SK-N-SH (cell line): ENCODE measurements around the gene STX5. TPM values are rescaled to one million over a fixed set of nuclear protein-coding genes. Genes with fewer than 3 reads are reported as not detected.

ENCODE experiments used
- CTCF ChIA-PET: fragments of 300-600, 350-600 bp; formaldehyde crosslinking; extraction: SDS; loops from one replicate; lab custom pipeline; 2021; lab: Yijun Ruan, JAX
- POLR2A ChIA-PET: fragments of 350-600 bp; sonication (Branson Sonifier 250); formaldehyde crosslinking; extraction: SDS; loops from one replicate; lab custom pipeline; 2020; ENCODE audit warnings: antibody characterized with exemption, inconsistent platforms; lab: Yijun Ruan, JAX
- DNase-seq: peaks from one replicate; pipeline ENCODE4 v3.0.0; 2012
- H2AFZ ChIP-seq: fragments of 200-600 bp; sonication (generic); 2 replicates; pipeline ENCODE4 v1.8.1; 2016; ENCODE audit warnings: antibody characterized with exemption, mild to moderate bottlenecking, low read depth
- H3F3A ChIP-seq: fragments of 200-600 bp; sonication (generic); replicated peaks from 2 replicates; pipeline ENCODE3; 2016; ENCODE audit warnings: antibody characterized with exemption, mild to moderate bottlenecking; ENCODE audit not compliant: insufficient read depth
- H3K27ac ChIP-seq, 2 experiments: fragments of 200-500 bp in 1 of 2; fragments of 200-600 bp in 1 of 2; sonication (Bioruptor generic) in 1 of 2; sonication (generic), shearing (Covaris generic) in 1 of 2; 2 replicates each; pipeline versions ENCODE4 v1.5.1 to v1.6.1; 2014 to 2016; ENCODE audit warnings: low read depth in 2 of 2, inconsistent platforms in 1 of 2, low read length in 1 of 2, mild to moderate bottlenecking in 1 of 2, mixed read lengths in 1 of 2
- H3K27me3 ChIP-seq: fragments of 200-600 bp; sonication (generic), shearing (Covaris generic); 2 replicates; pipeline ENCODE4 v1.6.1; 2016; ENCODE audit warnings: mixed run types; ENCODE audit not compliant: insufficient read depth
- H3K36me3 ChIP-seq, 2 experiments: fragments of 200-500 bp in 1 of 2; fragments of 200-600 bp in 1 of 2; sonication (Bioruptor generic) in 1 of 2; sonication (generic) in 1 of 2; replicated peaks in 1 of 2; 2 replicates each; pipeline versions ENCODE3 to v1.5.1; 2014 to 2016; ENCODE audit warnings: low read length in 1 of 2, mild to moderate bottlenecking in 1 of 2; ENCODE audit not compliant: insufficient read depth in 2 of 2, control insufficient read depth in 1 of 2
- H3K4me1 ChIP-seq, 2 experiments: fragments of 200-500 bp in 1 of 2; fragments of 200-600 bp in 1 of 2; sonication (Bioruptor generic) in 1 of 2; sonication (generic), shearing (Covaris generic) in 1 of 2; 2 replicates each; pipeline versions ENCODE4 v1.5.1 to v1.6.1; 2014 to 2016; ENCODE audit warnings: low read depth in 1 of 2, low read length in 1 of 2, mixed run types in 1 of 2; ENCODE audit not compliant: insufficient read depth in 2 of 2, control insufficient read depth in 1 of 2
- H3K4me2 ChIP-seq: fragments of 200-600 bp; sonication (generic), shearing (Covaris generic); 2 replicates; pipeline ENCODE4 v1.6.1; 2017; ENCODE audit warnings: mixed run types
- H3K4me3 ChIP-seq, 2 experiments: fragments of 200-500 bp in 1 of 2; fragments of 200-600 bp in 1 of 2; sonication (Bioruptor generic) in 1 of 2; sonication (generic), shearing (Covaris generic) in 1 of 2; 2 replicates each; pipeline versions ENCODE4 v1.5.1 to v1.8.1; 2014 to 2016; ENCODE audit warnings: low read depth in 2 of 2, inconsistent platforms in 1 of 2, low read length in 1 of 2, mild to moderate bottlenecking in 1 of 2, mixed read lengths in 1 of 2, moderate library complexity in 1 of 2
- H3K79me2 ChIP-seq: fragments of 200-600 bp; sonication (generic); 2 replicates; pipeline ENCODE4 v1.8.1; 2017; ENCODE audit warnings: mild to moderate bottlenecking; ENCODE audit not compliant: insufficient read depth
- H3K9ac ChIP-seq: fragments of 200-600 bp; sonication (generic); 2 replicates; pipeline ENCODE4 v1.6.1; 2017; ENCODE audit warnings: mixed run types
- H3K9me2 ChIP-seq: fragments of 200-600 bp; sonication (generic); 2 replicates; pipeline ENCODE4 v1.6.1; 2017; ENCODE audit warnings: mixed run types
- H3K9me3 ChIP-seq: fragments of 200-600 bp; sonication (generic); 2 replicates; pipeline ENCODE4 v1.6.1; 2017; ENCODE audit warnings: mixed run types, mild to moderate bottlenecking, moderate library complexity
- H4K20me1 ChIP-seq: fragments of 200-600 bp; sonication (generic); 2 replicates; pipeline ENCODE4 v1.6.1; 2017; ENCODE audit warnings: mild to moderate bottlenecking, mixed run types; ENCODE audit not compliant: insufficient read depth
- CTCF ChIP-seq: fragments of 200-600 bp; sonication (generic); IDR thresholded peaks from 2 replicates; pipeline ENCODE4 v1.6.1; 2017; ENCODE audit warnings: antibody characterized with exemption, mild to moderate bottlenecking, moderate library complexity
- EZH2phosphoT487 ChIP-seq: fragments of 200-600 bp; sonication (generic); IDR thresholded peaks from 2 replicates; pipeline ENCODE4 v1.6.1; 2017; ENCODE audit warnings: low read depth, mixed run types, mild to moderate bottlenecking, antibody characterized with exemption, moderate library complexity, borderline replicate concordance
- FOSL2 ChIP-seq: IDR thresholded peaks from 2 replicates; pipeline ENCODE4 v1.4.0; 2012; ENCODE audit warnings: low read depth, mild to moderate bottlenecking, moderate library complexity, borderline replicate concordance
- FOXM1 ChIP-seq: IDR thresholded peaks from 2 replicates; pipeline ENCODE4 v1.4.0; 2012; ENCODE audit warnings: low read depth, mild to moderate bottlenecking
- GABPA ChIP-seq: IDR thresholded peaks from 2 replicates; pipeline ENCODE4 v1.4.0; 2012; ENCODE audit warnings: low read depth, mild to moderate bottlenecking
- NRF1 ChIP-seq: IDR thresholded peaks from 2 replicates; pipeline ENCODE4 v1.6.1; 2012; ENCODE audit warnings: low read depth, mild to moderate bottlenecking, low read length
- RAD21 ChIP-seq: IDR thresholded peaks from 2 replicates; pipeline ENCODE4 v1.6.1; 2012; ENCODE audit warnings: mild to moderate bottlenecking, low read length
- RFX5 ChIP-seq: IDR thresholded peaks from 2 replicates; pipeline ENCODE4 v1.6.1; 2012; ENCODE audit warnings: mild to moderate bottlenecking, improper control_type of control experiment, low read length
- RXRA ChIP-seq: IDR thresholded peaks from 2 replicates; pipeline ENCODE4 v1.4.0; 2012; ENCODE audit warnings: low read depth, mild to moderate bottlenecking, borderline replicate concordance
- TCF12 ChIP-seq: IDR thresholded peaks from 2 replicates; pipeline ENCODE4 v1.4.0; 2012
- TEAD4 ChIP-seq: IDR thresholded peaks from 2 replicates; pipeline ENCODE4 v1.4.0; 2012; ENCODE audit warnings: mild to moderate bottlenecking, borderline replicate concordance; ENCODE audit not compliant: insufficient read depth
- USF2 ChIP-seq: fragments of 150-350 bp; IDR thresholded peaks from 2 replicates; pipeline ENCODE4 v1.6.1; 2017; ENCODE audit warnings: antibody characterized with exemption, low read length, low read depth, borderline replicate concordance
- YY1 ChIP-seq: IDR thresholded peaks from 2 replicates; pipeline ENCODE4 v1.4.0; 2012; ENCODE audit warnings: low read depth, mild to moderate bottlenecking
- ZBTB33 ChIP-seq: IDR thresholded peaks from 2 replicates; pipeline ENCODE4 v1.4.0; 2012; ENCODE audit warnings: low read depth, borderline replicate concordance
- WGBS: methylation state at CpG from one replicate; pipeline ENCODE4 v1.1.6; 2017; ENCODE audit warnings: low lambda C conversion rate; 5-methylcytosine and 5-hydroxymethylcytosine counted together
- polyA plus RNA-seq, 3 experiments: library from polyadenylated mRNA; depleted of rRNA; stranded (reverse); fragments of >200 nt; gene quantifications; 2 replicates each; pipeline ENCODE4 v1.2.3, GENCODE V29; 2012
- TF ChIP-seq, protein P1 (sequence below): IDR thresholded peaks from 2 replicates; pipeline ENCODE4 v1.4.0; 2012; ENCODE audit warnings: low read depth

Gene STX5
- polyA plus RNA-seq, 1 of the 3 experiments (the other 2 are of a cell fraction), result 24.2 TPM

DNA sequence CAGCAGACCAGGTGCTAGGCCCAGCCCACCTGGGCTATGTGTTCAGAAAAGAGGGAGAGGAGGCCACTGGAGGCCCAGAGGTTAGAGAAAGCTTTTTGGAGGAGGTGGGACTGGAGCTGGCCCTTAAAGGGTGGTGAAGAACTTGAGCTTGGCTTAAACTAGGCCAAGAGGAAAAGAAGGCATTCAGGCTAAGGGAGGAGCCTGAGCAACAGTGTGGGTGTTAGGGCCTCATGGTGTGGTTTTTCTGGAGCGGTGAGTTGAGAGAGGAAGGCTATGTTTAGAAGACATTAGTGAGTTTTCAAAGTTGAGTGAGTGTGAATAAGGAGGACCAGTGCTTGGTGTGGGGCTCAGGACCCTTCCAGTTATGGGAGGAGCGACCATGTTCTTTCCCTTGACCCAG lies 54.5 kb downstream of the STX5 start:
- DNase-seq, result no peak
- 94% methylated on average over 2 of the region's 2 CpGs for WGBS
- peaks cover 5 to 12% of the 10 kb centered on the region in 2 experiments for H3K36me3 ChIP-seq
- no peak overlapping the region for H3K4me2 ChIP-seq
- H3K79me2 ChIP-seq, result peaks cover 23% of the 10 kb centered on the region
- no peaks in the 10 kb centered on the region for H3K9me2 ChIP-seq
- no peak overlapping the region for H3K27ac ChIP-seq
- ChIA-PET POLR2A (no interaction called here), CTCF (interaction anchor here (1.1 to 9.8 kb wide), 2 partner anchors 9 to 86 kb away, joined by 3 to 130 read pairs; partner anchors contain the start of gene TMEM179B)
- no peak overlapping the region for H3K4me3 ChIP-seq
- H3K9ac ChIP-seq, result no peak overlapping the region
- TF ChIP-seq ZBTB33 (no peak), YY1 (no peak), NRF1 (no peak), EZH2phosphoT487 (no peak), USF2 (no peak), GABPA (no peak), RFX5 (no peak), RXRA (no peak), RAD21 (no peak), FOXM1 (no peak), TCF12 (no peak), FOSL2 (no peak), TEAD4 (no peak), CTCF (no peak)
- TF ChIP-seq, protein P1, sequence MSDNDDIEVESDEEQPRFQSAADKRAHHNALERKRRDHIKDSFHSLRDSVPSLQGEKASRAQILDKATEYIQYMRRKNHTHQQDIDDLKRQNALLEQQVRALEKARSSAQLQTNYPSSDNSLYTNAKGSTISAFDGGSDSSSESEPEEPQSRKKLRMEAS, result no peak
- no peaks in the 10 kb centered on the region for H3K9me3 ChIP-seq
- H3K4me1 ChIP-seq, result no peaks in the 10 kb centered on the region
- H3K27me3 ChIP-seq, result no peaks in the 10 kb centered on the region
- no peak overlapping the region for H2AFZ ChIP-seq
- no peaks in the 10 kb centered on the region for H4K20me1 ChIP-seq
- peaks cover 6% of the 10 kb centered on the region for H3F3A ChIP-seq
